Cardiac muscle cell (in vitro differentiated cells and primary cell): Measurements from ENCODE around the gene CRABP2. TPM values are rescaled to one million over a fixed set of nuclear protein-coding genes. Genes with fewer than 3 reads are reported as not detected.

Source experiments
- DNase-seq, 2 donors: peaks; one replicate each; pipeline versions ENCODE4 v3.0.0 to v3.0.0-alpha.2; 2010 to 2017; ENCODE audit warnings: low read depth in 1 of 2, low spot score in 1 of 2
- H3K27ac ChIP-seq: fragments of 200-600 bp; sonication (generic); 2 replicates; pipeline ENCODE4 v1.5.1; 2016
- H3K27me3 ChIP-seq: fragments of 200-600 bp; sonication (generic); 2 replicates; pipeline ENCODE4 v1.6.0; 2016; ENCODE audit warnings: control low read depth
- H3K36me3 ChIP-seq: fragments of 200-600 bp; sonication (generic); 2 replicates; pipeline ENCODE4 v1.5.1; 2016; ENCODE audit warnings: control low read depth
- H3K4me1 ChIP-seq: fragments of 200-600 bp; sonication (generic); 2 replicates; pipeline ENCODE4 v1.8.1; 2017; ENCODE audit warnings: low read depth, mild to moderate bottlenecking, mixed run types
- H3K4me3 ChIP-seq: fragments of 200-600 bp; sonication (generic); 2 replicates; pipeline ENCODE4 v1.5.1; 2016; ENCODE audit warnings: mild to moderate bottlenecking
- H3K9me3 ChIP-seq: fragments of 200-600 bp; sonication (generic); 2 replicates; pipeline ENCODE4 v1.5.1; 2017; ENCODE audit warnings: low read depth, mild to moderate bottlenecking, control low read depth
- polyA plus RNA-seq: library from polyadenylated mRNA; unstranded; fragments of >200 nt; fragmentation: Nextera tagmentation; extraction: Ambion mirVana; gene quantifications from 2 replicates; pipeline ENCODE4 v1.2.1, GENCODE V29; 2016
- total RNA-seq: library from RNA; depleted of rRNA; stranded (reverse); fragments of >200 nt; gene quantifications from 2 replicates; pipeline ENCODE4 v1.2.3, GENCODE V29; 2016
- TF ChIP-seq, protein P1 (sequence below): IDR thresholded peaks from 2 replicates; pipeline ENCODE4 v1.5.1; 2012; ENCODE audit warnings: low read depth, mild to moderate bottlenecking, low read length

CRABP2 gene
- total and polyA plus RNA-seq, 2 experiments from 2014 or later, result 556 to 1,249 TPM

DNA sequence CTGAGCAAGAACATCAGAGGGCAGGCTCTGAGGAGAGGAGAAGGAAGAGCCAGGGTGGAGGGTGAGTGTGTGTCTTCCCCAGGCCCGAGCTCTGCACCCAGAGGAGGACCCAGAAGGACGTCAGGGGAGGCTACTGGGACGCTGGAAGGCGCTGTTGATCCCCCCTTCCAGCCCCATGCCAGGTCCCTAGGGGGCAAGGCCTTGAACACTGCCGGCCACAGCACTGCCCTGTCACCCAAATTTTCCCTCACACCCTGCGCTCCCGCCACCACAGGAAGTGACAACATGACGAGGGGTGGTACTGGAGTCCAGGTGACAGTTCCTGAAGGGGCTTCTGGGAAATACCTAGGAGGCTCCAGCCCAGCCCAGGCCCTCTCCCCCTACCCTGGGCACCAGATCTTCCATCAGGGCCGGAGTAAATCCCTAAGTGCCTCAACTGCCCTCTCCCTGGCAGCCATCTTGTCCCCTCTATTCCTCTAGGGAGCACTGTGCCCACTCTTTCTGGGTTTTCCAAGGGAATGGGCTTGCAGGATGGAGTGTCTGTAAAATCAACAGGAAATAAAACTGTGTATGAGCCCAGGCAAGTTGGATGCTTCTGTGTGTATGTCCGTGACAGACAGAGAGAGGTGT is 46.3 kb downstream of the CRABP2 start:
- no peak for DNase-seq
- Histone ChIP-seq H3K36me3 (no peaks in the 10 kb centered on the region), H3K27me3 (peaks cover 39% of the 10 kb centered on the region), H3K9me3 (no peaks in the 10 kb centered on the region), H3K27ac (no peak overlapping the region), H3K4me3 (no peak overlapping the region), H3K4me1 (peaks cover 46% of the 10 kb centered on the region)
- TF ChIP-seq, protein P1, sequence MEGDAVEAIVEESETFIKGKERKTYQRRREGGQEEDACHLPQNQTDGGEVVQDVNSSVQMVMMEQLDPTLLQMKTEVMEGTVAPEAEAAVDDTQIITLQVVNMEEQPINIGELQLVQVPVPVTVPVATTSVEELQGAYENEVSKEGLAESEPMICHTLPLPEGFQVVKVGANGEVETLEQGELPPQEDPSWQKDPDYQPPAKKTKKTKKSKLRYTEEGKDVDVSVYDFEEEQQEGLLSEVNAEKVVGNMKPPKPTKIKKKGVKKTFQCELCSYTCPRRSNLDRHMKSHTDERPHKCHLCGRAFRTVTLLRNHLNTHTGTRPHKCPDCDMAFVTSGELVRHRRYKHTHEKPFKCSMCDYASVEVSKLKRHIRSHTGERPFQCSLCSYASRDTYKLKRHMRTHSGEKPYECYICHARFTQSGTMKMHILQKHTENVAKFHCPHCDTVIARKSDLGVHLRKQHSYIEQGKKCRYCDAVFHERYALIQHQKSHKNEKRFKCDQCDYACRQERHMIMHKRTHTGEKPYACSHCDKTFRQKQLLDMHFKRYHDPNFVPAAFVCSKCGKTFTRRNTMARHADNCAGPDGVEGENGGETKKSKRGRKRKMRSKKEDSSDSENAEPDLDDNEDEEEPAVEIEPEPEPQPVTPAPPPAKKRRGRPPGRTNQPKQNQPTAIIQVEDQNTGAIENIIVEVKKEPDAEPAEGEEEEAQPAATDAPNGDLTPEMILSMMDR, result no peak

DNA sequence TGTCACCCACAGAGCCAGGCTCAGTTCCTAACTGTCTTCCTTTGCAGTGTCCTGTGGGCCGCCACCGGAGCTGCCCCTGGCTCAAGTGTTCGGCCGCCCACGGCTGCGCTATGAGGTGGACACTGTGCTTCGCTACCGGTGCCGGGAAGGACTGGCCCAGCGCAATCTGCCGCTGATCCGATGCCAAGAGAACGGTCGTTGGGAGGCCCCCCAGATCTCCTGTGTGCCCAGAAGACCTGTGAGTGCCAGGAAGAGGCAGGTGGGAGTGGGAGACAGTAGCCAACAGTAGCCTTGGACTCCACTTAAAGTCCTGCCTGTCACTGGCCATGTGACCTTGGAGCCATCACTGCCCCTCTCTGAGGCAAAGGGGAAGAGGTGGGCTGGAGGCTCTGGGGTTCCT is 46.9 kb downstream of the CRABP2 start:
- DNase-seq, result no peak
- H3K27me3 ChIP-seq, result peaks cover 45% of the 10 kb centered on the region
- no peaks in the 10 kb centered on the region for H3K9me3 ChIP-seq
- no peaks in the 10 kb centered on the region for H3K36me3 ChIP-seq
- TF ChIP-seq, protein P1, result no peak
- H3K4me3 ChIP-seq, result no peak overlapping the region
- H3K27ac ChIP-seq, result no peak overlapping the region
- peaks cover 40% of the 10 kb centered on the region for H3K4me1 ChIP-seq

DNA sequence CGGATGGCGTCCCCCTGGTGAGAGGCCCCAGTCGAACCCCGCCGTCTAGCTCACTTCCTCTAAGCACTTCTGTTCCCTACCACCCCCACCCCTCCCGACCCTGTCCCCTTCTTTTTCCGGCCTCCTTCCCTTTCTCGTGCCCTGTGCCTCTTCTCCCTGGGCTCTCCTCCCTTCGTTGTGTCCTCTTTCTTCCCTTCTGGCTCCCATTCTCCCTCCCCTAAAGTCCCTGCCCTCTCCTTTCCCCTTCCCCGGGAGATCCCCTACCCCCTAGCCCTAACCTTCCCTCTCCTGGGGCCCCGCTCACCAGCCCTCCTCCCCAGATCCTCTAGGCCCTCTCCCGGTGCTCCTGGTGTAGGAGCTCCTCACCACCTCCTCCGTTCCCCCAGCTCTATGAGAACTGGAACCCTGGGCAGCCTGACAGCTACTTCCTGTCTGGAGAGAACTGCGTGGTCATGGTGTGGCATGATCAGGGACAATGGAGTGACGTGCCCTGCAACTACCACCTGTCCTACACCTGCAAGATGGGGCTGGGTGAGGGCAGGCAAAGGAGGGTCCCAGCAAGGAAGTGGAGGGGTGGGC is 47.6 kb downstream of the CRABP2 start:
- H3K36me3 ChIP-seq, result no peaks in the 10 kb centered on the region
- TF ChIP-seq, protein P1, result no peak
- no peaks in the 10 kb centered on the region for H3K9me3 ChIP-seq
- peaks cover 33% of the 10 kb centered on the region for H3K4me1 ChIP-seq
- peaks cover 50% of the 10 kb centered on the region for H3K27me3 ChIP-seq
- H3K27ac ChIP-seq, result no peak overlapping the region
- DNase-seq, result no peak
- no peak overlapping the region for H3K4me3 ChIP-seq

DNA sequence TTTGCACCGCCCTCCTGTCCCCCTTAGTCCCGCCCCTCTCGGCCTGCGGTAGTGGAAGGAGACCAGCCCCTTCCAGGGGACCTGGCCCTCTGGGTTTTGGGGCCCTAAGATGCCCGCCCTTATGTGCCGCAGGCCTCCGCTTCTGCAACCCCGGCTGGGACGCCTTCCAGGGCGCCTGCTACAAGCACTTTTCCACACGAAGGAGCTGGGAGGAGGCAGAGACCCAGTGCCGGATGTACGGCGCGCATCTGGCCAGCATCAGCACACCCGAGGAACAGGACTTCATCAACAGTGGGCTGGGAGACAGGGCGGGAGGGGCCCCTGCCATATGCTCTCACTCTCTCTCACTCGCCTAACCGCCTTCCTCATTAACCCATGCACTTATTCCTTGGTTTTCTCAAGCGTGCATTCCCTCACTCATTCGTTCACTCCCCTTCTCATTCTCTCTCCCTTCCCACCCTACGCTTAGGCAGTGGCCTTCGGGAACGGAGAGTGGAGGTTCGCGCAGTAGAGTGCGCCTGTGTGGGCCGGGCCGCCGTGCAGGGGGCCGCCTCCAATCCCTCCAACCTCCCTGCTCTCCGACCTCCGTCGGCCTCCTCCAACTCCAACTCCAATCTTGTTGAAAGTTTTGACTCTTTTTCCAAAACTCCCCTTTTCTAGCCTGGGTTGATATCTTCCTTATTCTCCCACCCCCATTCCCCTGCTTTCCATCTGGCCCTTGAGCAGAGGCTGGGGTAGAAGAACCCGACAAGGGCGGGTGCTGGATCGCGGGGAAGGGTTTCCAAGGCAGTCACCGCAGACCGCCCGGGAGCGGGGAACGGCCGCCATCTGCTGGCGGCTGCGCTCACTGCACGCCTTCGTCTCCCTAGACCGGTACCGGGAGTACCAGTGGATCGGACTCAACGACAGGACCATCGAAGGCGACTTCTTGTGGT is 48.3 kb downstream of the CRABP2 start:
- H3K27me3 ChIP-seq, result peaks cover 56% of the 10 kb centered on the region
- H3K36me3 ChIP-seq, result no peaks in the 10 kb centered on the region
- H3K4me1 ChIP-seq, result peaks cover 26% of the 10 kb centered on the region
- no peak overlapping the region for H3K27ac ChIP-seq
- H3K9me3 ChIP-seq, result no peaks in the 10 kb centered on the region
- no peak overlapping the region for H3K4me3 ChIP-seq
- peak; percentile 71 to 76 for DNase-seq
- TF ChIP-seq, protein P1, result peak; percentile 96

DNA sequence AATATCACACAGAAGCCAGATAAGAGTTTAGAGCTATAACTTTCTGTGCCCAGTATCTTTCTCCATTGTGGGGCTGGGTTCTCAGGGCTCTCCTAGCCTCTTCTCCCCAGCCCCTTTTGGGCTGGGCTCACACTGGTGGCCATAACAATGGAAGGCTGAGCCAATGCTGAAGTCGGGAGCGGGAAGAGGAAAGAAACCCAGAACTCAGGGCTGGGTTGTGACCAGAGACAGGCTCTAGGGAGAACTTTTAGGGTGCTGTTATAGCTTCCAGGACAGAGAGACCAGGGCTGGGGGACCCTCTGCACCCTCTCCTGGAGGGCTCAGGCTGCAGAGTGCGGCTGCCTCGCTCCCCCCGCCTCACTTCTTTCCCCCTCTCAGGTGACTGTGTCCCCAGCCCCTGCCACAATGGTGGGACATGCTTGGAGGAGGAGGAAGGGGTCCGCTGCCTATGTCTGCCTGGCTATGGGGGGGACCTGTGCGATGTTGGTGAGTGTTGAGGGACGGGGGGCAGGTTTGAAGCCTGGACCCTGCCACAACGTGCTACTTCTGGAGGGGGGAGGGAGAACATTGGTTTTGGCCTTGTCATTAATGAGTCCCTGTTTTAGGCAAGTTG is 49.4 kb downstream of the CRABP2 start:
- Histone ChIP-seq H3K4me3 (no peak overlapping the region), H3K27me3 (peaks cover 66% of the 10 kb centered on the region)
- TF ChIP-seq, protein P1, result no peak

More for the DNA sequence above, 49.4 kb downstream of the CRABP2 start:
- Histone ChIP-seq H3K27ac (no peak overlapping the region), H3K9me3 (no peaks in the 10 kb centered on the region), H3K4me1 (peaks cover 15% of the 10 kb centered on the region), H3K36me3 (no peaks in the 10 kb centered on the region)
- DNase-seq, result no peak
